Measurements from ENCODE around the gene LRRC31. TPM values are rescaled to one million over a fixed set of nuclear protein-coding genes. Genes with fewer than 3 reads are reported as not detected.

LRRC31 gene
- not detected in 2 replicates for total RNA-seq

- DNase-seq (ENCODE audit: extremely low read depth, low read depth, low spot score) = no peak
Measured at GRCh38 chr3:169869484-169870220, at the start of gene LRRC31. Gene LRRC31, minus strand, starts transcription at chr3:169869935. Its CDS starts 128 bp downstream, at chr3:169869807.

- DNase-seq (ENCODE audit: extremely low read depth, low read depth, low spot score) = no peak
Measured at GRCh38 chr3:169914321-169914720, 44.6 kb upstream of the LRRC31 start.

- DNase-seq (ENCODE audit: extremely low read depth, low read depth, low spot score) = no peak
Measured at GRCh38 chr3:169913323-169913722, 43.6 kb upstream of the LRRC31 start.

- no peak for DNase-seq (ENCODE audit: extremely low read depth, low read depth, low spot score)
Measured at GRCh38 chr3:169911272-169911671, 41.5 kb upstream of the LRRC31 start, which contains the start of gene SAMD7. Gene SAMD7, plus strand, starts transcription at chr3:169911572. Its CDS starts 7,927 bp downstream, at chr3:169919499.

GRCh38 chr3:169907944-169908343, 38.2 kb upstream of the LRRC31 start:
- no peak for DNase-seq (ENCODE audit: extremely low read depth, low read depth, low spot score)

GRCh38 chr3:169907476-169907875, 37.7 kb upstream of the LRRC31 start:
- DNase-seq (ENCODE audit: extremely low read depth, low read depth, low spot score) = no peak

- no peak for DNase-seq (ENCODE audit: extremely low read depth, low read depth, low spot score)
Measured at GRCh38 chr3:169905404-169905803, 35.7 kb upstream of the LRRC31 start.

GRCh38 chr3:169901453-169901852, 31.7 kb upstream of the LRRC31 start:
- DNase-seq (ENCODE audit: extremely low read depth, low read depth, low spot score) = no peak

- DNase-seq (ENCODE audit: extremely low read depth, low read depth, low spot score) = no peak
Measured at GRCh38 chr3:169897284-169897683, 27.5 kb upstream of the LRRC31 start.

GRCh38 chr3:169895072-169895471, 25.3 kb upstream of the LRRC31 start:
- no peak for DNase-seq (ENCODE audit: extremely low read depth, low read depth, low spot score)

GRCh38 chr3:169894110-169894509, 24.4 kb upstream of the LRRC31 start:
- DNase-seq (ENCODE audit: extremely low read depth, low read depth, low spot score) = no peak

- DNase-seq (ENCODE audit: extremely low read depth, low read depth, low spot score) = no peak
Measured at GRCh38 chr3:169891886-169892285, 22.2 kb upstream of the LRRC31 start.

- no peak for DNase-seq (ENCODE audit: extremely low read depth, low read depth, low spot score)
Measured at GRCh38 chr3:169886671-169887070, 16.9 kb upstream of the LRRC31 start.

- DNase-seq (ENCODE audit: extremely low read depth, low read depth, low spot score) = no peak
Measured at GRCh38 chr3:169880576-169881250, 11.0 kb upstream of the LRRC31 start.

GRCh38 chr3:169879845-169880575, 10.3 kb upstream of the LRRC31 start:
- DNase-seq (ENCODE audit: extremely low read depth, low read depth, low spot score) = no peak

- DNase-seq (ENCODE audit: extremely low read depth, low read depth, low spot score) = no peak
Measured at GRCh38 chr3:169879013-169879557, 9.3 kb upstream of the LRRC31 start.

GRCh38 chr3:169871129-169871886, 1.6 kb upstream of the LRRC31 start:
- DNase-seq (ENCODE audit: extremely low read depth, low read depth, low spot score) = no peak

- no peak for DNase-seq (ENCODE audit: extremely low read depth, low read depth, low spot score)
Measured at GRCh38 chr3:169868369-169868768, 1.4 kb downstream of the LRRC31 start.

GRCh38 chr3:169867584-169868210, 2.0 kb downstream of the LRRC31 start:
- no peak for DNase-seq (ENCODE audit: extremely low read depth, low read depth, low spot score)

- DNase-seq (ENCODE audit: extremely low read depth, low read depth, low spot score) = no peak
Measured at GRCh38 chr3:169865176-169865767, 4.5 kb downstream of the LRRC31 start.
